ENCODE measurements around the gene OXSR1.
A peak's percentile ranks its signal among the peaks of the same experiment; 100 is the strongest.
"Not testable (repeated sequence)": the region's sequence is repeated elsewhere in the genome, so short reads cannot be mapped to it uniquely, and the experiment has no call there.

OXSR1 gene

DNA sequence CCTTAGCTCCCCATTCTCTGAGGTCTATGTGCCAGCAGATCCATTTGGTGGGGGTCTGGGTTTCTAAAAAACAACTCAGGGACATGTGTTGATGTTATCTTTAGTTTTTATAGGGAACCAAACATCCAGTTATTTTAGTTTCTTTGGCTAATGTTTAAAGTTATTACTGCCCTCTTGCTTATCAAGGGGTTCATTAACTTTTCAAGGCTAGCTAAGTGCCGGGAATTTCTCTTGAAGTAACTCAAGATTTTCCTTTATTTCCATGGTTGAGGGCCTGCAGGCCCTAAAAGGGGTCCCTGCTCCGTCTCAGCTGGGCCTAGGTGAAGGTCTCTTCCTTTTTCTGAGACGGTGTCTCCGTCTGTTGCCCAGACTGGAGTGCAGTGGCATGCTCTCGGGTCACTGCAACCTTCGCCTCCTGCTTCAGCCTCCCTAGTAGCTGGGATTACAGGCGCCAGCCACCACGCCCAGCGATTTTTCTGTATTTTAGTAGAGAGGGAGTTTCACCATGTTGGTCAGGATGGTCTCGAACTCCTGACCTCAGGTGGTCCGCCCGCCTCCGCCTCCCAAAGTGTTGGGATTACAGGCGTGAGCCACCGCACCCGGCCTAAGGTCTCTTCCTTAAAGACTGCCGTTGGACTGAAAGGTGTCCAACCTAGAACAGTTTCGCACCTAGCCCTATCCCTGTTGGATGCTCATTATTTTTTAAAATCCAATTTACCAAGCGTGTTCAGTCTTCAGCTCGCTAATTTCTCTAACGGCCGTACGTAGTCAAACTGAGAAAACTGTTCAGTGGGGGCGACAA, 1.3 kb upstream of the OXSR1 start:
- Mint-ChIP-seq H3K27ac (peak overlapping the region; percentile 100), H3K27me3 (no peaks in the 10 kb centered on the region), H3K36me3 (peaks cover 6% of the 10 kb centered on the region), H3K4me3 (peak overlapping the region; percentile 96), H3K9me3 (ENCODE audit: low read depth) (no peaks in the 10 kb centered on the region), H3K4me1 (ENCODE audit: low read depth) (peaks cover 32% of the 10 kb centered on the region)

GRCh38 chr3:38164643-38164951, 740 bp upstream of the OXSR1 start:
- Mint-ChIP-seq H3K4me3 (peak overlapping the region; percentile 96), H3K27ac (peak overlapping the region; percentile 100), H3K4me1 (ENCODE audit: low read depth) (peaks cover 38% of the 10 kb centered on the region), H3K36me3 (peaks cover 6% of the 10 kb centered on the region), H3K27me3 (no peaks in the 10 kb centered on the region), H3K9me3 (ENCODE audit: low read depth) (no peaks in the 10 kb centered on the region)

DNA sequence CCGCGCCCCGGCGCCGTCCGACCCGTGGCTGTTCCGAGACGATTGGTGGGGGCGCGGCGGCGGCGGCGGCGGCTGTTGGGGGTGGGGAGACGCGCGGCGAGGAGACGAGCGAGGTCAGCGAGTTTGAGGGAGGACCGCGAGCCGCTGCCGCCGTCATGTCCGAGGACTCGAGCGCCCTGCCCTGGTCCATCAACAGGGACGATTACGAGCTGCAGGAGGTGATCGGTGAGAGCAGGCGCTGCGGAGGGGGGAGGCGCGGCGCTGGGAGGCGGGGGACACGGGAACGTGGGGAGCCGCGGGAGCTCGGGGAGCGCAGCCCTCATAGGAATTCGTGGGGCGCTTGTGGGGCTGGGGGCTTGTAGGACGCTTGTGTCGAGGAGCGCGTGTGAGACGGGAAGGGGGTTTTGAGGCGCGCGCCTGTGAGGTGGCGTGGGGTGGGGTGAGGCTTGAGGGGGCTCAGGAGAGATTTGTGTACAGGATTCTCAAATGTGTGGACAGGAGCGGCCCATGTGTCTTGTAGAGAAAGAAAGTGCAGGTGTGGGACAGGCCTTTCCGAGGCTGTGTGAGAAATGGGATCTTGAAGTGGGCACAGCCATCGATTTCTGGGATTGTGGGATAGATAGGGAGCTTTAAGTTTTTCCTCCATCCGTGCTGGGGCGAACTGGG, 518 bp downstream of the OXSR1 start:
- Mint-ChIP-seq H3K4me3 (peak overlapping the region; percentile 96), H3K27ac (peak overlapping the region; percentile 95), H3K9me3 (ENCODE audit: low read depth) (no peaks in the 10 kb centered on the region), H3K4me1 (ENCODE audit: low read depth) (peaks cover 46% of the 10 kb centered on the region), H3K27me3 (no peaks in the 10 kb centered on the region), H3K36me3 (peaks cover 6% of the 10 kb centered on the region)

- Mint-ChIP-seq H3K9me3 (ENCODE audit: low read depth) (no peaks in the 10 kb centered on the region), H3K36me3 (peaks cover 6% of the 10 kb centered on the region), H3K27ac (no peak overlapping the region), H3K4me1 (ENCODE audit: low read depth) (peaks cover 63% of the 10 kb centered on the region), H3K27me3 (no peaks in the 10 kb centered on the region), H3K4me3 (peak overlapping the region; percentile 96)
Measured at GRCh38 chr3:38167591-38167990, 2.3 kb downstream of the OXSR1 start.

GRCh38 chr3:38168151-38169026, 3.1 kb downstream of the OXSR1 start:
- no peaks in the 10 kb centered on the region for H3K27me3 Mint-ChIP-seq
- peaks cover 6% of the 10 kb centered on the region for H3K36me3 Mint-ChIP-seq
- peaks cover 71% of the 10 kb centered on the region for H3K4me1 Mint-ChIP-seq (ENCODE audit: low read depth)
- peak overlapping the region; percentile 56 for H3K27ac Mint-ChIP-seq
- peak overlapping the region; percentile 96 for H3K4me3 Mint-ChIP-seq
- no peaks in the 10 kb centered on the region for H3K9me3 Mint-ChIP-seq (ENCODE audit: low read depth)

GRCh38 chr3:38169027-38169317, 3.6 kb downstream of the OXSR1 start:
- peak overlapping the region; percentile 56 for H3K27ac Mint-ChIP-seq
- peaks cover 77% of the 10 kb centered on the region for H3K4me1 Mint-ChIP-seq (ENCODE audit: low read depth)
- H3K36me3 Mint-ChIP-seq, result peaks cover 6% of the 10 kb centered on the region
- H3K4me3 Mint-ChIP-seq, result peak overlapping the region; percentile 96
- no peaks in the 10 kb centered on the region for H3K27me3 Mint-ChIP-seq
- H3K9me3 Mint-ChIP-seq (ENCODE audit: low read depth), result no peaks in the 10 kb centered on the region

- H3K27me3 Mint-ChIP-seq, result no peaks in the 10 kb centered on the region
- peaks cover 6% of the 10 kb centered on the region for H3K36me3 Mint-ChIP-seq
- no peaks in the 10 kb centered on the region for H3K9me3 Mint-ChIP-seq (ENCODE audit: low read depth)
- H3K4me3 Mint-ChIP-seq, result no peak overlapping the region
- H3K27ac Mint-ChIP-seq, result no peak overlapping the region
- H3K4me1 Mint-ChIP-seq (ENCODE audit: low read depth), result peaks cover 87% of the 10 kb centered on the region
Measured at GRCh38 chr3:38170722-38171121, 5.4 kb downstream of the OXSR1 start.

GRCh38 chr3:38171622-38172021, 6.3 kb downstream of the OXSR1 start:
- Mint-ChIP-seq H3K27ac (no peak overlapping the region), H3K36me3 (peaks cover 6% of the 10 kb centered on the region), H3K4me3 (no peak overlapping the region), H3K4me1 (ENCODE audit: low read depth) (peaks cover 87% of the 10 kb centered on the region), H3K27me3 (no peaks in the 10 kb centered on the region), H3K9me3 (ENCODE audit: low read depth) (no peaks in the 10 kb centered on the region)

- H3K4me3 Mint-ChIP-seq, result peak overlapping the region; percentile 15
- H3K27ac Mint-ChIP-seq, result peak overlapping the region; percentile 6
- no peaks in the 10 kb centered on the region for H3K27me3 Mint-ChIP-seq
- H3K9me3 Mint-ChIP-seq (ENCODE audit: low read depth), result no peaks in the 10 kb centered on the region
- peaks cover 71% of the 10 kb centered on the region for H3K4me1 Mint-ChIP-seq (ENCODE audit: low read depth)
- peaks cover 3% of the 10 kb centered on the region for H3K36me3 Mint-ChIP-seq
Measured at GRCh38 chr3:38173834-38174418, 8.6 kb downstream of the OXSR1 start.

- peaks cover 55% of the 10 kb centered on the region for H3K4me1 Mint-ChIP-seq (ENCODE audit: low read depth)
- no peaks in the 10 kb centered on the region for H3K9me3 Mint-ChIP-seq (ENCODE audit: low read depth)
- H3K36me3 Mint-ChIP-seq, result peaks cover 5% of the 10 kb centered on the region
- H3K4me3 Mint-ChIP-seq, result no peak overlapping the region
- H3K27ac Mint-ChIP-seq, result peak overlapping the region; percentile 11
- H3K27me3 Mint-ChIP-seq, result no peaks in the 10 kb centered on the region
Measured at GRCh38 chr3:38177181-38177580, 11.8 kb downstream of the OXSR1 start.

DNA sequence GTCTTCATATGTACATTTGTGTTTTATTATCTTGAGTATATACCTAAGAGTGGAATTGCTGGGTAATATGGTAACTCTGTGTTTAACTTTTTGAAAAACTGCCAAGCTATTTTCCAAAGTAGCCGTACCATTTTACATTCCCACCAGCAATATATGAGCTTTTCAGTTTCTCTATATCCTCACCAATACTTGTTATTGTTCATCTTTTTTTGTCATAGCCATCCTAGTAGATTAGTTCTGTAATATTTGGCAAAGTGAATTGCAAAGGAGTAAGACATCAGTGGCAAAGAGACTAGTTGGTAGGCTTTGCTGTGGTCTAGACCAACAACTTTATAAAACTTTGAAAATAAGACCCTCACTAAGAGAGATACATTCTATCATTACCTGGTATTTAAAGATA, 21.4 kb downstream of the OXSR1 start:
- H3K4me1 Mint-ChIP-seq (ENCODE audit: low read depth), result peaks cover 7% of the 10 kb centered on the region
- no peaks in the 10 kb centered on the region for H3K9me3 Mint-ChIP-seq (ENCODE audit: low read depth)
- H3K27ac Mint-ChIP-seq, result no peak overlapping the region
- H3K4me3 Mint-ChIP-seq, result no peak overlapping the region
- H3K27me3 Mint-ChIP-seq, result no peaks in the 10 kb centered on the region
- H3K36me3 Mint-ChIP-seq, result peaks cover 22% of the 10 kb centered on the region

- H3K27me3 Mint-ChIP-seq, result no peaks in the 10 kb centered on the region
- no peak overlapping the region for H3K27ac Mint-ChIP-seq
- peaks cover 5% of the 10 kb centered on the region for H3K4me1 Mint-ChIP-seq (ENCODE audit: low read depth)
- H3K36me3 Mint-ChIP-seq, result peaks cover 23% of the 10 kb centered on the region
- H3K9me3 Mint-ChIP-seq (ENCODE audit: low read depth), result no peaks in the 10 kb centered on the region
- H3K4me3 Mint-ChIP-seq, result no peak overlapping the region
Measured at GRCh38 chr3:38190481-38190881, 25.1 kb downstream of the OXSR1 start.

DNA sequence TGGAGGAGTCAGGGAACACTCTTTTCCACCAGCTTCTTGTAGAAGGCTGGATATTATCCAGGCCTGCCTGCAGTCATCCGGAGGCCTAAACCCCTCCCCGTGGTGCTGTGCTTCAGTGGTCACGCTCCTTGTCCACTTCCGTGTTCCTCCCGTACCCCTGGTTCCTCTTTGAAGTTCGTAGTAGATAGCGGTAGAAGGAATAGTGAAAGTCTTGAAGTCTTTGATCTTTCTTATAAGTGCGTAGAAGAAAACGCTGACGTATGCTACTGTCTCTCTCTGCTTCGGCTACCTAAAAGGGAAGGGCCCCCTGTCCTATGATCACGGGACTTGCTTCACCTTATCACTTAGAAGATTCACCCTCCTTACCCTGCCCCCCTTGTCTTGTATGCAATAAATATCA, 37.6 kb downstream of the OXSR1 start:
- H3K9me3 Mint-ChIP-seq (ENCODE audit: low read depth); H3K27ac Mint-ChIP-seq; H3K27me3 Mint-ChIP-seq; H3K4me3 Mint-ChIP-seq: not testable (repeated sequence)
- Mint-ChIP-seq H3K36me3 (peaks cover 26% of the 10 kb centered on the region), H3K4me1 (ENCODE audit: low read depth) (peaks cover 37% of the 10 kb centered on the region)

DNA sequence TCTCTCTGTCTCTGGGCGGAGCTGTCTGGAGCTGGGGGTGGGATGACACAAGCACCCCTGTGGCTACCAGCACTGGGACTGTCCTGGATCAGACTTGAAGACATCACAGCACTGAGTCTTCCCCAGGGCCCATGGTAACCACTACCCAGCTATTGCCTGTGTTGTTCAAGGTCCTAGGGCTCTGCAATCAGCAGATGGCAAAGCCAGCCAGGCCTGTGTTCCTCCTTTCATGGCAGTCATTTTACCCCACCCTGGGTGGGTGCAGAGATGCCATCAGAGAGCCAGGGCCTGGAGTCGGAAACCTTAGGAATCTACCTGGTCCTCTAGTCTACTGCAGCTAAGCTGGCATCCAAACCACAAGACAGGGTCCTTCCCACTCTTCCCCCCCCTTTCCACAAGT, 38.4 kb downstream of the OXSR1 start:
- Mint-ChIP-seq H3K9me3 (ENCODE audit: low read depth) (no peaks in the 10 kb centered on the region), H3K4me3 (no peak overlapping the region), H3K27me3 (no peaks in the 10 kb centered on the region), H3K36me3 (peaks cover 28% of the 10 kb centered on the region), H3K4me1 (ENCODE audit: low read depth) (peaks cover 42% of the 10 kb centered on the region), H3K27ac (no peak overlapping the region)
